GM12878 (cell line): ENCODE measurements around the gene DEPDC1B. TPM values are rescaled to one million over a fixed set of nuclear protein-coding genes. Genes with fewer than 3 reads are reported as not detected.
A peak's percentile ranks its signal among the peaks of the same experiment; 100 is the strongest.

Source experiments
- ATAC-seq: fragments of 200-7000 bp; cut with Tn5 transposase; 3 replicates; pipeline ENCODE4 v1.9.1; 2020; ENCODE audit warnings: mild to moderate bottlenecking, moderate library complexity
- BruUV-seq: library from RNA; stranded (reverse); fragments of 400-500 nt; replicated peaks from 2 replicates; lab custom pipeline; 2021; lab: Mats Ljungman, UMichigan
- CTCF ChIA-PET: fragments of 300-600 bp; sonication (Branson Sonifier 250); formaldehyde crosslinking; extraction: SDS; loops from one replicate; lab custom pipeline; 2021; ENCODE audit warnings: inconsistent platforms; lab: Yijun Ruan, JAX
- POLR2A ChIA-PET: fragments of 350-600 bp; formaldehyde crosslinking; extraction: SDS; loops from one replicate; lab custom pipeline; 2021; ENCODE audit warnings: inconsistent platforms; lab: Charles Lee
- RAD21 ChIA-PET: fragments of 300-600 bp; sonication (Branson Sonifier 250); formaldehyde crosslinking; loops from one replicate; lab custom pipeline; 2023; ENCODE audit warnings: antibody characterized with exemption; ENCODE audit not compliant: unreplicated experiment; lab: Charles Lee
- SMC1A ChIA-PET: fragments of 300-600 bp; sonication (Branson Sonifier 250); formaldehyde crosslinking; loops from one replicate; lab custom pipeline; 2023; ENCODE audit not compliant: unreplicated experiment, uncharacterized antibody; lab: Charles Lee
- DNase-seq: peaks from one replicate; pipeline ENCODE4 v3.0.0-alpha.2; 2011; ENCODE audit warnings: low read depth, low spot score
- FAIRE-seq: peaks from 3 replicates; lab custom pipeline; 2011; peaks lifted over from hg19 to GRCh38; lab: Jason Lieb, UNC
- H2AFZ ChIP-seq: 2 replicates; pipeline ENCODE4 v1.6.0; 2011; ENCODE audit warnings: low read depth, low read length, control low read depth; ENCODE audit not compliant: control insufficient read depth
- H3K27ac ChIP-seq: 2 replicates; pipeline ENCODE4 v1.5.1; 2011; ENCODE audit warnings: control low read depth; ENCODE audit not compliant: control insufficient read depth, insufficient read depth
- H3K27me3 ChIP-seq, 2 experiments: replicated peaks in 1 of 2; 2 replicates each; pipeline versions ENCODE4 v1.6.0 to v1.6.1; 2011; ENCODE audit warnings: low read length in 1 of 2; ENCODE audit not compliant: control insufficient read depth in 2 of 2, insufficient read depth in 2 of 2
- H3K36me3 ChIP-seq, 2 experiments: 2 replicates each; pipeline ENCODE4 v1.5.1; 2011; ENCODE audit warnings: low read length in 1 of 2; ENCODE audit not compliant: control insufficient read depth in 2 of 2, insufficient read depth in 2 of 2
- H3K4me1 ChIP-seq: 2 replicates; pipeline ENCODE4 v1.6.1; 2011; ENCODE audit warnings: mild to moderate bottlenecking, low read length, moderate library complexity, mixed read lengths; ENCODE audit not compliant: control insufficient read depth, insufficient read depth
- H3K4me2 ChIP-seq: 2 replicates; pipeline ENCODE4 v1.6.0; 2011; ENCODE audit warnings: control low read depth; ENCODE audit not compliant: control insufficient read depth, insufficient read depth
- H3K4me3 ChIP-seq: fragments of 200-600 bp; sonication (generic); 2 replicates; pipeline ENCODE4 v1.5.1; 2016
- H3K79me2 ChIP-seq: 2 replicates; pipeline ENCODE4 v1.6.0; 2011; ENCODE audit warnings: low read length; ENCODE audit not compliant: control insufficient read depth, insufficient read depth
- H3K9ac ChIP-seq: 2 replicates; pipeline ENCODE4 v1.8.0; 2011; ENCODE audit warnings: low read length, control low read depth, mixed read lengths; ENCODE audit not compliant: control insufficient read depth, insufficient read depth
- H3K9me3 ChIP-seq: replicated peaks from 3 replicates; pipeline ENCODE4 v1.5.1; 2011; ENCODE audit warnings: mild to moderate bottlenecking, low read length; ENCODE audit not compliant: control insufficient read depth, insufficient read depth
- H4K20me1 ChIP-seq: 2 replicates; pipeline ENCODE4 v1.6.0; 2011; ENCODE audit not compliant: control insufficient read depth, insufficient read depth
- CHD4 ChIP-seq: fragments of 200-600 bp; sonication (generic); IDR thresholded peaks from 2 replicates; pipeline ENCODE4 v1.6.1; 2016; ENCODE audit warnings: mild to moderate bottlenecking
- IKZF2 ChIP-seq, 2 experiments: fragments of 450-650 bp; IDR thresholded peaks; 2 replicates each; pipeline ENCODE4 v1.6.1; 2017; ENCODE audit warnings: mild to moderate bottlenecking in 2 of 2, moderate library complexity in 2 of 2
- MTA2 ChIP-seq: fragments of 450-650 bp; IDR thresholded peaks from 2 replicates; pipeline ENCODE4 v1.6.1; 2016; ENCODE audit warnings: low read depth, mild to moderate bottlenecking, moderate library complexity
- NR2F1 ChIP-seq: fragments of 450-650 bp; conservative IDR thresholded peaks from 2 replicates; pipeline ENCODE4 v1.6.1; 2017; ENCODE audit warnings: mild to moderate bottlenecking
- RCOR1 ChIP-seq: conservative IDR thresholded peaks from 2 replicates; pipeline ENCODE4 v1.6.1; 2012; ENCODE audit warnings: low read depth, low read length, improper control_type of control experiment
- ZNF207 ChIP-seq: fragments of 450-650 bp; IDR thresholded peaks from 2 replicates; pipeline ENCODE4 v1.6.1; 2014; ENCODE audit warnings: antibody characterized with exemption, mild to moderate bottlenecking, borderline replicate concordance
- WGBS: methylation state at CpG from one replicate; pipeline ENCODE4 v1.1.6; 2016; ENCODE audit warnings: low lambda C conversion rate; ENCODE audit not compliant: insufficient replicate concordance, insufficient coverage; ENCODE audit errors: missing lambda C conversion rate; 5-methylcytosine and 5-hydroxymethylcytosine counted together
- in situ Hi-C: fragments of 300-500 bp; cut with MboI; formaldehyde crosslinking; loops from 9 replicates; pipeline ENCODE4 v1.14.3; 2018; ENCODE audit warnings: mixed read lengths
- intact Hi-C: fragments of 100-400 bp; cut with micrococcal nuclease; formaldehyde crosslinking; loops from one replicate; pipeline ENCODE4 v1.14.2; 2022; ENCODE audit not compliant: unreplicated experiment
- polyA plus RNA-seq, 11 experiments: library from polyadenylated mRNA; depleted of rRNA in 4 of 11; unstranded in 6 of 11; stranded (reverse) in 5 of 11; fragments of >200 nt; fragmentation: Nextera tagmentation in 4 of 11; fragmentation: Illumina TruSeq in 1 of 11; extraction: Ambion mirVana in 4 of 11; extraction: Trizol in 1 of 11; gene quantifications; 1 replicate in 1 of 11; 2 replicates in 10 of 11; pipeline versions ENCODE4 v1.2.1 to v1.2.3, GENCODE V29; 2011 to 2016; ENCODE audit warnings: inconsistent platforms in 2 of 11, missing spikeins in 2 of 11, low read depth in 1 of 11
- total RNA-seq, 4 experiments: library from RNA; depleted of rRNA in 3 of 4; stranded (reverse); fragments of >200 nt in 3 of 4; fragmentation: Illumina TruSeq in 1 of 4; extraction: Trizol in 1 of 4; gene quantifications; 2 replicates each; pipeline versions ENCODE4 v1.2.1 to v1.2.3, GENCODE V29; 2013 to 2021
- TF ChIP-seq, protein P1 (sequence below): fragments of 150-350 bp; IDR thresholded peaks from 2 replicates; pipeline ENCODE4 v1.6.1; 2016; ENCODE audit warnings: low read depth, low read length

Gene DEPDC1B
- total and polyA plus RNA-seq, 10 of the 15 experiments (the other 5 are each of a cell fraction or from before 2014, with no cell fraction given), result 29.7 to 56.5 (median 35.5) TPM

- no TSS peak for BruUV-seq
- intact Hi-C loops, result no loop called here
Observed at GRCh38 chr5:60613826-60614225, 86.1 kb downstream of the DEPDC1B start.

GRCh38 chr5:60611099-60611740, 88.7 kb downstream of the DEPDC1B start:
- Histone ChIP-seq H3K4me3 (no peak overlapping the region), H3K4me1 (no peaks in the 10 kb centered on the region), H3K27ac (no peak overlapping the region), H4K20me1 (no peaks in the 10 kb centered on the region), H3K27me3 (no peaks in the 10 kb centered on the region)
- FAIRE-seq, result no peak
- intact Hi-C loops, result no loop called here
- TF ChIP-seq RCOR1 (no peak), NR2F1 (peak; percentile 72), MTA2 (0 out of 2 replicates have a peak, but pooled peaks have one; percentile 24), ZNF207 (no peak)
- TF ChIP-seq, protein P1, sequence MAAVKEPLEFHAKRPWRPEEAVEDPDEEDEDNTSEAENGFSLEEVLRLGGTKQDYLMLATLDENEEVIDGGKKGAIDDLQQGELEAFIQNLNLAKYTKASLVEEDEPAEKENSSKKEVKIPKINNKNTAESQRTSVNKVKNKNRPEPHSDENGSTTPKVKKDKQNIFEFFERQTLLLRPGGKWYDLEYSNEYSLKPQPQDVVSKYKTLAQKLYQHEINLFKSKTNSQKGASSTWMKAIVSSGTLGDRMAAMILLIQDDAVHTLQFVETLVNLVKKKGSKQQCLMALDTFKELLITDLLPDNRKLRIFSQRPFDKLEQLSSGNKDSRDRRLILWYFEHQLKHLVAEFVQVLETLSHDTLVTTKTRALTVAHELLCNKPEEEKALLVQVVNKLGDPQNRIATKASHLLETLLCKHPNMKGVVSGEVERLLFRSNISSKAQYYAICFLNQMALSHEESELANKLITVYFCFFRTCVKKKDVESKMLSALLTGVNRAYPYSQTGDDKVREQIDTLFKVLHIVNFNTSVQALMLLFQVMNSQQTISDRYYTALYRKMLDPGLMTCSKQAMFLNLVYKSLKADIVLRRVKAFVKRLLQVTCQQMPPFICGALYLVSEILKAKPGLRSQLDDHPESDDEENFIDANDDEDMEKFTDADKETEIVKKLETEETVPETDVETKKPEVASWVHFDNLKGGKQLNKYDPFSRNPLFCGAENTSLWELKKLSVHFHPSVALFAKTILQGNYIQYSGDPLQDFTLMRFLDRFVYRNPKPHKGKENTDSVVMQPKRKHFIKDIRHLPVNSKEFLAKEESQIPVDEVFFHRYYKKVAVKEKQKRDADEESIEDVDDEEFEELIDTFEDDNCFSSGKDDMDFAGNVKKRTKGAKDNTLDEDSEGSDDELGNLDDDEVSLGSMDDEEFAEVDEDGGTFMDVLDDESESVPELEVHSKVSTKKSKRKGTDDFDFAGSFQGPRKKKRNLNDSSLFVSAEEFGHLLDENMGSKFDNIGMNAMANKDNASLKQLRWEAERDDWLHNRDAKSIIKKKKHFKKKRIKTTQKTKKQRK, result no peak
- TF ChIP-seq, all 136 proteins: peak for 2
- ChIA-PET RAD21 (interaction anchor here (0.9 kb wide), 1 partner anchor 13 kb away, joined by 3 read pairs; no protein-coding TSS in a partner anchor), POLR2A (interaction anchor here (0.8 kb wide), 1 partner anchor 12 kb away, joined by 4 read pairs; no protein-coding TSS in a partner anchor), SMC1A (interaction anchor here (1.0 to 1.6 kb wide), 3 partner anchors 11 to 21 kb away, joined by 3 to 4 read pairs (median 3); no protein-coding TSS in a partner anchor), CTCF (interaction anchor here (0.9 to 2.4 kb wide), 5 partner anchors 15 to 800 kb away, joined by 3 to 9 read pairs (median 4); no protein-coding TSS in a partner anchor)
- in situ Hi-C loops, result no loop called here
- DNase-seq (no peak), ATAC-seq (peak; percentile 61)
- Histone ChIP-seq H3K4me2 (no peak overlapping the region), H3K9ac (no peak overlapping the region), H3K79me2 (no peaks in the 10 kb centered on the region), H2AFZ (no peak overlapping the region), H3K9me3 (no peaks in the 10 kb centered on the region; the same call in 1 of the 3 replicates), H3K36me3 (no peaks in the 10 kb centered on the region; a peak in 1 of 4 replicates)
- BruUV-seq, result no TSS peak

More at GRCh38 chr5:60613826-60614225, 86.1 kb downstream of the DEPDC1B start:
- no peak for FAIRE-seq
- ChIA-PET CTCF (interaction anchor here (1.1 kb wide), 1 partner anchor 19 kb away, joined by 3 read pairs; no protein-coding TSS in a partner anchor), RAD21 (no interaction called here), POLR2A (no interaction called here), SMC1A (no interaction called here)
- 90% methylated on average over 1 of the region's 1 CpG for WGBS
- in situ Hi-C loops, result no loop called here
- Histone ChIP-seq H2AFZ (peak overlapping the region; percentile 52), H3K9me3 (no peaks in the 10 kb centered on the region; the same call in 1 of the 3 replicates), H4K20me1 (no peaks in the 10 kb centered on the region), H3K9ac (no peak overlapping the region), H3K4me3 (no peak overlapping the region), H3K27ac (no peak overlapping the region), H3K27me3 (no peaks in the 10 kb centered on the region), H3K4me2 (no peak overlapping the region), H3K4me1 (no peaks in the 10 kb centered on the region), H3K79me2 (no peaks in the 10 kb centered on the region), H3K36me3 (no peaks in the 10 kb centered on the region; a peak in 1 of 4 replicates)
- ATAC-seq, result peak; percentile 82
- DNase-seq, result no peak
- TF ChIP-seq CHD4, result no peak
- TF ChIP-seq IKZF2 (IDR thresholded peaks at IDR 0.05), result peak in 1 of 2 experiments; percentile 44; a peak in 1 of 4 replicates
